HepG2 (cell line): Measurements from ENCODE around the gene CPNE5. TPM values are rescaled to one million over a fixed set of nuclear protein-coding genes. Genes with fewer than 3 reads are reported as not detected.

Source experiments
- ATF1 ChIP-seq: IDR thresholded peaks from 2 replicates; pipeline ENCODE4 v1.6.1; 2016; ENCODE audit warnings: mild to moderate bottlenecking, control low read depth
- BRCA1 ChIP-seq: sonication (generic); formaldehyde crosslinking; IDR thresholded peaks from 2 replicates; pipeline ENCODE4 v1.4.0; 2020; ENCODE audit warnings: missing genetic modification reagents
- GPN1 ChIP-seq: sonication (generic); formaldehyde crosslinking; IDR thresholded peaks from 2 replicates; pipeline ENCODE4 v1.5.1; 2020; ENCODE audit warnings: missing genetic modification reagents, borderline replicate concordance
- NFIB ChIP-seq: sonication (generic); formaldehyde crosslinking; IDR thresholded peaks from 2 replicates; pipeline ENCODE4 v1.9.0; 2021; ENCODE audit warnings: missing genetic modification reagents, mild to moderate bottlenecking, borderline replicate concordance
- NFYC ChIP-seq: IDR thresholded peaks from 2 replicates; pipeline ENCODE4 v1.6.1; 2016; ENCODE audit warnings: missing genetic modification reagents, missing compliant biosample characterization
- PHF5A ChIP-seq: IDR thresholded peaks from one replicate; pipeline ENCODE4 v1.6.1; 2018; ENCODE audit warnings: low read depth, missing genetic modification reagents; ENCODE audit not compliant: unreplicated experiment
- PTBP1 ChIP-seq: fragments of 200-400 bp; formaldehyde crosslinking; IDR thresholded peaks from 2 replicates; pipeline ENCODE4 v1.6.1; 2018; ENCODE audit warnings: low read length, low read depth; ENCODE audit not compliant: poor library complexity, severe bottlenecking
- RAD21 ChIP-seq: fragments of 450-650 bp; formaldehyde crosslinking; IDR thresholded peaks from 2 replicates; pipeline ENCODE4 v1.5.0; 2020; ENCODE audit warnings: mild to moderate bottlenecking
- SMC3 ChIP-seq: IDR thresholded peaks from 2 replicates; pipeline ENCODE4 v1.6.1; 2011; ENCODE audit warnings: low read length, improper control_type of control experiment
- ZNF296 ChIP-seq: sonication (generic); formaldehyde crosslinking; conservative IDR thresholded peaks from 2 replicates; pipeline ENCODE4 v1.5.0; 2020; ENCODE audit warnings: mild to moderate bottlenecking, missing genetic modification reagents
- ZNF615 ChIP-seq: sonication (generic); formaldehyde crosslinking; IDR thresholded peaks from 2 replicates; pipeline ENCODE4 v1.5.0; 2020; ENCODE audit warnings: mild to moderate bottlenecking, missing genetic modification reagents, borderline replicate concordance
- ZNF788 ChIP-seq: sonication (generic); formaldehyde crosslinking; IDR thresholded peaks from 2 replicates; pipeline ENCODE4 v1.5.0; 2020; ENCODE audit warnings: mild to moderate bottlenecking, missing genetic modification reagents, borderline replicate concordance
- ZNF816 ChIP-seq: sonication (generic); formaldehyde crosslinking; IDR thresholded peaks from 2 replicates; pipeline ENCODE4 v1.8.0; 2022; ENCODE audit warnings: missing genetic modification reagents, mild to moderate bottlenecking, borderline replicate concordance
- polyA plus RNA-seq, 8 experiments: library from polyadenylated mRNA; depleted of rRNA in 3 of 8; stranded (reverse) in 7 of 8; unstranded in 1 of 8; fragments of >200 nt; fragmentation: Illumina TruSeq in 4 of 8; extraction: Trizol in 4 of 8; gene quantifications; 2 replicates each; pipeline versions ENCODE4 v1.2.1 to v1.2.3, GENCODE V29; 2011 to 2016; ENCODE audit warnings: low read depth in 4 of 8, missing spikeins in 1 of 8, mixed read lengths in 1 of 8; ENCODE audit not compliant: insufficient read depth in 1 of 8
- total RNA-seq, 5 experiments: library from RNA; depleted of rRNA; stranded (reverse); fragments of >200 nt; fragmentation: Illumina TruSeq; extraction: Trizol; gene quantifications; 2 replicates each; pipeline ENCODE4 v1.2.3, GENCODE V29; 2016; ENCODE audit warnings: low read depth in 1 of 5
- TF ChIP-seq, protein P1 (sequence below): sonication (generic); formaldehyde crosslinking; IDR thresholded peaks from 2 replicates; pipeline ENCODE4 v1.5.0; 2020; ENCODE audit warnings: mild to moderate bottlenecking, missing genetic modification reagents
- TF ChIP-seq, protein P2 (sequence below): sonication (generic); formaldehyde crosslinking; IDR thresholded peaks from 2 replicates; pipeline ENCODE4 v1.5.1; 2020; ENCODE audit warnings: mild to moderate bottlenecking, missing genetic modification reagents, borderline replicate concordance
- TF ChIP-seq, protein P3 (sequence below): sonication (generic); formaldehyde crosslinking; IDR thresholded peaks from 2 replicates; pipeline ENCODE4 v1.4.0; 2020; ENCODE audit warnings: mild to moderate bottlenecking, missing genetic modification reagents
- TF ChIP-seq, protein P4 (sequence below): sonication (generic); formaldehyde crosslinking; IDR thresholded peaks from 2 replicates; pipeline ENCODE4 v1.8.0; 2022; ENCODE audit warnings: mild to moderate bottlenecking, missing genetic modification reagents
- TF ChIP-seq, protein P5 (sequence below): sonication (generic); formaldehyde crosslinking; IDR thresholded peaks from 2 replicates; pipeline ENCODE4 v1.5.0; 2020; ENCODE audit warnings: mild to moderate bottlenecking, missing genetic modification reagents, moderate library complexity

Gene CPNE5
- total and polyA plus RNA-seq, 2 of the 13 experiments (the other 11 are each of a cell fraction or from before 2014, with no cell fraction given), result 0.16 TPM; not detected in 1

DNA sequence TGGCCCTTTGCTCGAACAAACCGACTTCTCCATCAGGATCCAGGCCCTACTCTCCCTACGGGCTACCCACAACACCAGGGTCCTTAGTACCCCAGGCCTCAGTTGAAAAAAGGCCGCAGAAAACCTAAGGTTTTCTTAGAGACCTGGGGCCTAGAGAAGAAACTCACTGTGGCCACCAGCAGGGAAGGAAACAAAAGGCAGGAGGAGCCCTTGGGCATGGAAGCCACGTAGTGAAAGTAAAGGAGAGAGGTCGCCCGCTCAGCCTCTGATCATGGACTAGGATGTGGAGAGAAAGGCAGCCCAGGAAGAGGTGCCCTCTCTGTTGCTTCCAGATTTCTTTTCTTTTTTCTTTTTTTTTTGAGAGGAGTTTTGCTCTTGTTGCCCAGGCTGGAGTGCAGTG, 31.5 kb downstream of the CPNE5 start (continued):
- no peak for TF ChIP-seq GPN1 (CRISPR knock-in tag)
- no peak for TF ChIP-seq PHF5A
- no peak for TF ChIP-seq ZNF296
- no peak for TF ChIP-seq ATF1 (CRISPR knock-in tag)
- TF ChIP-seq, protein P1, sequence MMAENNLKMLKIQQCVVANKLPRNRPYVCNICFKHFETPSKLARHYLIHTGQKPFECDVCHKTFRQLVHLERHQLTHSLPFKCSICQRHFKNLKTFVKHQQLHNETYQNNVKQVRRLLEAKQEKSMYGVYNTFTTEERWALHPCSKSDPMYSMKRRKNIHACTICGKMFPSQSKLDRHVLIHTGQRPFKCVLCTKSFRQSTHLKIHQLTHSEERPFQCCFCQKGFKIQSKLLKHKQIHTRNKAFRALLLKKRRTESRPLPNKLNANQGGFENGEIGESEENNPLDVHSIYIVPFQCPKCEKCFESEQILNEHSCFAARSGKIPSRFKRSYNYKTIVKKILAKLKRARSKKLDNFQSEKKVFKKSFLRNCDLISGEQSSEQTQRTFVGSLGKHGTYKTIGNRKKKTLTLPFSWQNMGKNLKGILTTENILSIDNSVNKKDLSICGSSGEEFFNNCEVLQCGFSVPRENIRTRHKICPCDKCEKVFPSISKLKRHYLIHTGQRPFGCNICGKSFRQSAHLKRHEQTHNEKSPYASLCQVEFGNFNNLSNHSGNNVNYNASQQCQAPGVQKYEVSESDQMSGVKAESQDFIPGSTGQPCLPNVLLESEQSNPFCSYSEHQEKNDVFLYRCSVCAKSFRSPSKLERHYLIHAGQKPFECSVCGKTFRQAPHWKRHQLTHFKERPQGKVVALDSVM (CRISPR knock-in tag), result 0 out of 2 replicates have a peak, but pooled peaks have one; percentile 9
- TF ChIP-seq PTBP1, result no peak
- TF ChIP-seq NFIB (CRISPR knock-in tag), result no peak
- peak; percentile 7; the same call in 1 of the 2 replicates for TF ChIP-seq SMC3
- TF ChIP-seq ZNF816, result no peak
- TF ChIP-seq RAD21 (CRISPR knock-in tag), result no peak
- TF ChIP-seq, protein P2, sequence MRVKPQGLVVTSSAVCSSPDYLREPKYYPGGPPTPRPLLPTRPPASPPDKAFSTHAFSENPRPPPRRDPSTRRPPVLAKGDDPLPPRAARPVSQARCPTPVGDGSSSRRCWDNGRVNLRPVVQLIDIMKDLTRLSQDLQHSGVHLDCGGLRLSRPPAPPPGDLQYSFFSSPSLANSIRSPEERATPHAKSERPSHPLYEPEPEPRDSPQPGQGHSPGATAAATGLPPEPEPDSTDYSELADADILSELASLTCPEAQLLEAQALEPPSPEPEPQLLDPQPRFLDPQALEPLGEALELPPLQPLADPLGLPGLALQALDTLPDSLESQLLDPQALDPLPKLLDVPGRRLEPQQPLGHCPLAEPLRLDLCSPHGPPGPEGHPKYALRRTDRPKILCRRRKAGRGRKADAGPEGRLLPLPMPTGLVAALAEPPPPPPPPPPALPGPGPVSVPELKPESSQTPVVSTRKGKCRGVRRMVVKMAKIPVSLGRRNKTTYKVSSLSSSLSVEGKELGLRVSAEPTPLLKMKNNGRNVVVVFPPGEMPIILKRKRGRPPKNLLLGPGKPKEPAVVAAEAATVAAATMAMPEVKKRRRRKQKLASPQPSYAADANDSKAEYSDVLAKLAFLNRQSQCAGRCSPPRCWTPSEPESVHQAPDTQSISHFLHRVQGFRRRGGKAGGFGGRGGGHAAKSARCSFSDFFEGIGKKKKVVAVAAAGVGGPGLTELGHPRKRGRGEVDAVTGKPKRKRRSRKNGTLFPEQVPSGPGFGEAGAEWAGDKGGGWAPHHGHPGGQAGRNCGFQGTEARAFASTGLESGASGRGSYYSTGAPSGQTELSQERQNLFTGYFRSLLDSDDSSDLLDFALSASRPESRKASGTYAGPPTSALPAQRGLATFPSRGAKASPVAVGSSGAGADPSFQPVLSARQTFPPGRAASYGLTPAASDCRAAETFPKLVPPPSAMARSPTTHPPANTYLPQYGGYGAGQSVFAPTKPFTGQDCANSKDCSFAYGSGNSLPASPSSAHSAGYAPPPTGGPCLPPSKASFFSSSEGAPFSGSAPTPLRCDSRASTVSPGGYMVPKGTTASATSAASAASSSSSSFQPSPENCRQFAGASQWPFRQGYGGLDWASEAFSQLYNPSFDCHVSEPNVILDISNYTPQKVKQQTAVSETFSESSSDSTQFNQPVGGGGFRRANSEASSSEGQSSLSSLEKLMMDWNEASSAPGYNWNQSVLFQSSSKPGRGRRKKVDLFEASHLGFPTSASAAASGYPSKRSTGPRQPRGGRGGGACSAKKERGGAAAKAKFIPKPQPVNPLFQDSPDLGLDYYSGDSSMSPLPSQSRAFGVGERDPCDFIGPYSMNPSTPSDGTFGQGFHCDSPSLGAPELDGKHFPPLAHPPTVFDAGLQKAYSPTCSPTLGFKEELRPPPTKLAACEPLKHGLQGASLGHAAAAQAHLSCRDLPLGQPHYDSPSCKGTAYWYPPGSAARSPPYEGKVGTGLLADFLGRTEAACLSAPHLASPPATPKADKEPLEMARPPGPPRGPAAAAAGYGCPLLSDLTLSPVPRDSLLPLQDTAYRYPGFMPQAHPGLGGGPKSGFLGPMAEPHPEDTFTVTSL (CRISPR knock-in tag), result no peak
- no peak for TF ChIP-seq BRCA1 (CRISPR knock-in tag)
- TF ChIP-seq, protein P3, sequence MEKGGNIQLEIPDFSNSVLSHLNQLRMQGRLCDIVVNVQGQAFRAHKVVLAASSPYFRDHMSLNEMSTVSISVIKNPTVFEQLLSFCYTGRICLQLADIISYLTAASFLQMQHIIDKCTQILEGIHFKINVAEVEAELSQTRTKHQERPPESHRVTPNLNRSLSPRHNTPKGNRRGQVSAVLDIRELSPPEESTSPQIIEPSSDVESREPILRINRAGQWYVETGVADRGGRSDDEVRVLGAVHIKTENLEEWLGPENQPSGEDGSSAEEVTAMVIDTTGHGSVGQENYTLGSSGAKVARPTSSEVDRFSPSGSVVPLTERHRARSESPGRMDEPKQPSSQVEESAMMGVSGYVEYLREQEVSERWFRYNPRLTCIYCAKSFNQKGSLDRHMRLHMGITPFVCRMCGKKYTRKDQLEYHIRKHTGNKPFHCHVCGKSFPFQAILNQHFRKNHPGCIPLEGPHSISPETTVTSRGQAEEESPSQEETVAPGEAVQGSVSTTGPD (CRISPR knock-in tag), result no peak
- TF ChIP-seq, protein P4, sequence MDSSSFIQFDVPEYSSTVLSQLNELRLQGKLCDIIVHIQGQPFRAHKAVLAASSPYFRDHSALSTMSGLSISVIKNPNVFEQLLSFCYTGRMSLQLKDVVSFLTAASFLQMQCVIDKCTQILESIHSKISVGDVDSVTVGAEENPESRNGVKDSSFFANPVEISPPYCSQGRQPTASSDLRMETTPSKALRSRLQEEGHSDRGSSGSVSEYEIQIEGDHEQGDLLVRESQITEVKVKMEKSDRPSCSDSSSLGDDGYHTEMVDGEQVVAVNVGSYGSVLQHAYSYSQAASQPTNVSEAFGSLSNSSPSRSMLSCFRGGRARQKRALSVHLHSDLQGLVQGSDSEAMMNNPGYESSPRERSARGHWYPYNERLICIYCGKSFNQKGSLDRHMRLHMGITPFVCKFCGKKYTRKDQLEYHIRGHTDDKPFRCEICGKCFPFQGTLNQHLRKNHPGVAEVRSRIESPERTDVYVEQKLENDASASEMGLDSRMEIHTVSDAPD (CRISPR knock-in tag), result no peak
- TF ChIP-seq ZNF615 (CRISPR knock-in tag), result no peak
- no peak for TF ChIP-seq NFYC
- TF ChIP-seq ZNF788, result no peak
- TF ChIP-seq, protein P5, sequence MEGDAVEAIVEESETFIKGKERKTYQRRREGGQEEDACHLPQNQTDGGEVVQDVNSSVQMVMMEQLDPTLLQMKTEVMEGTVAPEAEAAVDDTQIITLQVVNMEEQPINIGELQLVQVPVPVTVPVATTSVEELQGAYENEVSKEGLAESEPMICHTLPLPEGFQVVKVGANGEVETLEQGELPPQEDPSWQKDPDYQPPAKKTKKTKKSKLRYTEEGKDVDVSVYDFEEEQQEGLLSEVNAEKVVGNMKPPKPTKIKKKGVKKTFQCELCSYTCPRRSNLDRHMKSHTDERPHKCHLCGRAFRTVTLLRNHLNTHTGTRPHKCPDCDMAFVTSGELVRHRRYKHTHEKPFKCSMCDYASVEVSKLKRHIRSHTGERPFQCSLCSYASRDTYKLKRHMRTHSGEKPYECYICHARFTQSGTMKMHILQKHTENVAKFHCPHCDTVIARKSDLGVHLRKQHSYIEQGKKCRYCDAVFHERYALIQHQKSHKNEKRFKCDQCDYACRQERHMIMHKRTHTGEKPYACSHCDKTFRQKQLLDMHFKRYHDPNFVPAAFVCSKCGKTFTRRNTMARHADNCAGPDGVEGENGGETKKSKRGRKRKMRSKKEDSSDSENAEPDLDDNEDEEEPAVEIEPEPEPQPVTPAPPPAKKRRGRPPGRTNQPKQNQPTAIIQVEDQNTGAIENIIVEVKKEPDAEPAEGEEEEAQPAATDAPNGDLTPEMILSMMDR (CRISPR knock-in tag), result peak; percentile 33; the same call in 1 of the 2 replicates
